Stimulated activated memory B cell treated with anti-CD40 and anti-IgM and Interleukin-4, amounts not matched to agents 10 μg/mL and 1 μg/mL and 100 μg/mL, for 72 hours (primary cell): ENCODE data around the gene GDPD5.

Source experiments
- ATAC-seq: fragments of 150-1000 bp; cut with Tn5 transposase; 2 replicates; pipeline ENCODE4 v1.10.0; 2021
- H3K27ac Mint-ChIP-seq: one replicate; pipeline ENCODE4 v1.8.0; 2022; ENCODE audit warnings: mild to moderate bottlenecking, mixed read lengths
- H3K27me3 Mint-ChIP-seq: one replicate; pipeline ENCODE4 v1.8.0; 2022; ENCODE audit warnings: mixed read lengths
- H3K36me3 Mint-ChIP-seq: one replicate; pipeline ENCODE4 v1.8.0; 2022; ENCODE audit warnings: mixed read lengths
- H3K4me1 Mint-ChIP-seq: one replicate; pipeline ENCODE4 v1.8.0; 2022; ENCODE audit warnings: mixed read lengths
- H3K4me3 Mint-ChIP-seq: one replicate; pipeline ENCODE4 v1.8.0; 2022; ENCODE audit warnings: mild to moderate bottlenecking, moderate library complexity, mixed read lengths
- H3K9me3 Mint-ChIP-seq: one replicate; pipeline ENCODE4 v1.8.0; 2022; ENCODE audit warnings: mixed read lengths

Gene GDPD5

DNA sequence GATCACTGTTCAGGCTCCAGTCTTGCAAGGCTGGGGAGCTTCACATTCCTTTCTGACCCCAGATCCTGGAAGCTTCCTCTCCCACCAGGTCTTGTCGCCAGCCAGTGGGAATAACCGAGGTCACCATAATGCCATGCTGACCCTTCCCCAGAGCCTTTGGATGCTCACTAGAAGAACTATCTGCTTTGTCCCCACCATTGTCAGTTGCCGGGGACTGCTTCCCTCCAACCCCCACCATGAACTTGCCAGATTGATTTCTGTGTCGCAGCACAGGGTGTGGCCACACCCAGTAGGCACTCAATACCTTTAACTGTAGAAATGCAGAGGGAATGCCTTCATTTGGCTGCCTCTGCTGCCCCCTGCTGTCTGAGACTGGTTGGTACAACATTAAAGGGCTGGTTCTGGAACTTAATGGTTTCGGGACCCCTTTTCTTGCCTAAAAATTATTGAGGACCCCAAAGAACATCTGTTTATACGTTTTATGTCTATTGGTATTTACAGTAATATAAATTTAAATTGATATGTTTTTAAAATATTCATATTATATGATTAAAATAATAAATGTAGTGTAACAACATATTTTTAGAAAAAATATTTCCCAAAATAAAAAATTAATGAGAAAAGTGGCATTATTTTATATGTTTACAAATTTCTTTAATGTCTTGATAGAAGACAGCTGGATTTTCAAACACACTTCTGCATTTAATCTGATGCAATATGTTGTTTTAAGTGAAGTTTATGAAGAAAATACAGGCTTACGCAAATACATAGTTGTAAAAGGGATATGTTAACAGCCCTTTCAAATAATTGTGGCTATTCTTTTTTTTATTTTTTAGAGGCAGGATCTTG lies 6.7 kb upstream of the GDPD5 start:
- Mint-ChIP-seq H3K27me3 (peaks cover 12% of the 10 kb centered on the region), H3K36me3 (no peaks in the 10 kb centered on the region), H3K9me3 (no peaks in the 10 kb centered on the region), H3K27ac (no peak overlapping the region), H3K4me1 (peaks cover 47% of the 10 kb centered on the region), H3K4me3 (no peak overlapping the region)
- ATAC-seq, result peak; percentile 63

- ATAC-seq, result no peak
- Mint-ChIP-seq H3K4me1 (peaks cover 36% of the 10 kb centered on the region), H3K4me3 (no peak overlapping the region), H3K27ac (no peak overlapping the region), H3K36me3 (no peaks in the 10 kb centered on the region), H3K9me3 (no peaks in the 10 kb centered on the region), H3K27me3 (peaks cover 9% of the 10 kb centered on the region)
Measured at GRCh38 chr11:75531325-75531724, 5.6 kb upstream of the GDPD5 start.

- peaks cover 1% of the 10 kb centered on the region for H3K27me3 Mint-ChIP-seq
- H3K27ac Mint-ChIP-seq, result peak overlapping the region; percentile 3
- no peak for ATAC-seq
- no peak overlapping the region for H3K4me3 Mint-ChIP-seq
- H3K36me3 Mint-ChIP-seq, result no peaks in the 10 kb centered on the region
- no peaks in the 10 kb centered on the region for H3K9me3 Mint-ChIP-seq
- peaks cover 31% of the 10 kb centered on the region for H3K4me1 Mint-ChIP-seq
Measured at GRCh38 chr11:75530577-75530976, 4.8 kb upstream of the GDPD5 start.

GRCh38 chr11:75527938-75528735 lies 2.4 kb upstream of the GDPD5 start:
- H3K27ac Mint-ChIP-seq, result no peak overlapping the region
- H3K4me3 Mint-ChIP-seq, result no peak overlapping the region
- peaks cover 43% of the 10 kb centered on the region for H3K4me1 Mint-ChIP-seq
- no peaks in the 10 kb centered on the region for H3K27me3 Mint-ChIP-seq
- H3K36me3 Mint-ChIP-seq, result no peaks in the 10 kb centered on the region
- H3K9me3 Mint-ChIP-seq, result no peaks in the 10 kb centered on the region
- ATAC-seq, result no peak

DNA sequence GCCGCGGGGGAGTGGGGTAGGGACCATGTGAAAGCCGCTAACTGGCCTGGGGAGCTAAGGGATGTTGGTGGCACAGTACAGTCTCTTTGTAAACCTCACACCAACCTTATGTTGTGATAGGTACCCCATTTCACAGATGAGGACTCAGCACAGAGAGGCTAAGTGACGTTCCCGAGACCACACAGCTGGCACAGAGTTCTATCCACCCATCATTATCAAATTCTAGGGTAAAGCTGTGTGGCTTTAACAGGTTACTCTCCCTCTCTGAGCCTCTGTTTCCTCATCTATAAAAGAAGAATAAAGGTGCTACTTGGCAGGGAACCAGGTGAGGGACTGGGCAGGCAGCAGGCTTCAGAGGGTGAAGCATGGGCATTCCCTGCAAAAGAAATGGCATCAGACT lies 1.4 kb upstream of the GDPD5 start:
- Mint-ChIP-seq H3K9me3 (no peaks in the 10 kb centered on the region), H3K36me3 (no peaks in the 10 kb centered on the region), H3K27me3 (no peaks in the 10 kb centered on the region), H3K4me3 (peak overlapping the region; percentile 82), H3K27ac (no peak overlapping the region), H3K4me1 (peaks cover 50% of the 10 kb centered on the region)
- ATAC-seq, result no peak

GRCh38 chr11:75526192-75526541 lies 426 bp upstream of the GDPD5 start:
- no peaks in the 10 kb centered on the region for H3K36me3 Mint-ChIP-seq
- no peaks in the 10 kb centered on the region for H3K9me3 Mint-ChIP-seq
- H3K27ac Mint-ChIP-seq, result no peak overlapping the region
- ATAC-seq, result no peak
- H3K27me3 Mint-ChIP-seq, result no peaks in the 10 kb centered on the region
- H3K4me1 Mint-ChIP-seq, result peaks cover 48% of the 10 kb centered on the region
- peak overlapping the region; percentile 82 for H3K4me3 Mint-ChIP-seq

- no peaks in the 10 kb centered on the region for H3K36me3 Mint-ChIP-seq
- no peaks in the 10 kb centered on the region for H3K27me3 Mint-ChIP-seq
- peak overlapping the region; percentile 81 for H3K4me3 Mint-ChIP-seq
- no peaks in the 10 kb centered on the region for H3K9me3 Mint-ChIP-seq
- H3K4me1 Mint-ChIP-seq, result peaks cover 46% of the 10 kb centered on the region
- H3K27ac Mint-ChIP-seq, result no peak overlapping the region
- ATAC-seq, result no peak
Measured at GRCh38 chr11:75524665-75525432, 892 bp downstream of the GDPD5 start.

DNA sequence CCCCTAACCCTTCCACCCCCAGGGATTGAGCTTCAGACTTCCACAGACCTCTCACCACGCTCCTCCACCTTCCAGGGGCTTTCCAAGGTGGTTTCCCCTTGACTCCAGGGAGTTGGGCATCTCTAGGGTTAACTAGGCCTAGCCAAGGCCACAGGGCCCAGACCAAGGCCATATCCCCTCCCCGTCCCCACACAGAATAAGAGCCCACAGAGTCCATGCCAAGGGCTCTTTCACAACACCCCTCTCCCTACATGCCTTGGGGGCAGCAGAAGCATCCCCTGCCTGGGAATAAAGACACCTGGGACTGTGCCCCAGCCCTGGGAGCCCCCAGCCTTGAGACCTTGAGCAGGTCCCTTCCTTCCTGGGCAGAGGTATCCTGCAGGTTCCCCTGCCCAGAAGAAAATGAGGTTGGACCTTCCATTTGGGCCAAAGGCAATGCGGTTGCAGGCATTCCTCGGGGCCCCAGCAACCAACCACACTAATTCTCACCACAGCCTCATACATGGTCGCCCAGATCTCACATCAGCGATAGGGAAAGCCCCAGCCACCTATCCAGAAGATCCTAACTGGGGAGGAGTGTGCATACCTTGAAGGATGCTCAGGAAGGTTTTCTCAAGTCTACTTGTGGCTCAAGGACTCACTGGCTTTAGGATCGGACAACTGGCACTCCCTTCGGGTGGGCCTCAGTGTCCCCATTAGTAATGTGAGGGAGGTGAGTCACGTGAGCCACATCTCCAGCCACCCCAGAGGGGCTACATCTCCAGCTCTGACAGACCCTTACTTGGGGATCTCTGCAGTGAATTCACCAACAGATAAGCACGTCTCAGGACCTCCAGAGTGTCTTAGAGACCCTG lies 1.7 kb downstream of the GDPD5 start:
- Mint-ChIP-seq H3K9me3 (no peaks in the 10 kb centered on the region), H3K36me3 (no peaks in the 10 kb centered on the region), H3K4me1 (peaks cover 54% of the 10 kb centered on the region), H3K4me3 (peak overlapping the region; percentile 81), H3K27me3 (no peaks in the 10 kb centered on the region), H3K27ac (peak overlapping the region; percentile 82)
- ATAC-seq, result no peak

DNA sequence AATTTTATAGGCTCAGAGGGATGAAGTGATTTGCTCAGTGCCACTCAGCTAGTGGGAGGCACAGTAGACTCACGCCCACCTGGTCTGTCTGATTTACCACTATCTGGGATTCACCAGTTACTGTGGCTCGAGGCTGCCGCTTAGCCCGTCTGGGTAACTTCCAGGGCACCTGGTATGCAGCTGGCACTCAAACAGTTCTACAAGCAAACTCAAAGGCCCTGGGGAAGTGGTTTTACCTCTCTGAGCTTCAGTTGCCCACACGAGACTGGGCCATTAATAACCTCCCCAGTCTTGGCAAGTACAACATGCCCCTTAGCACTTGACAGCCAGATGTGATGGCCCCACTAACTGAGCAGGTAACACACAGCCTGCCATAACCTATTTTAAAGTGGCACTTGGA lies 2.6 kb downstream of the GDPD5 start:
- Mint-ChIP-seq H3K36me3 (no peaks in the 10 kb centered on the region), H3K27me3 (no peaks in the 10 kb centered on the region), H3K4me1 (peaks cover 54% of the 10 kb centered on the region), H3K27ac (peak overlapping the region; percentile 82), H3K9me3 (no peaks in the 10 kb centered on the region), H3K4me3 (peak overlapping the region; percentile 81)
- peak; percentile 55 for ATAC-seq

DNA sequence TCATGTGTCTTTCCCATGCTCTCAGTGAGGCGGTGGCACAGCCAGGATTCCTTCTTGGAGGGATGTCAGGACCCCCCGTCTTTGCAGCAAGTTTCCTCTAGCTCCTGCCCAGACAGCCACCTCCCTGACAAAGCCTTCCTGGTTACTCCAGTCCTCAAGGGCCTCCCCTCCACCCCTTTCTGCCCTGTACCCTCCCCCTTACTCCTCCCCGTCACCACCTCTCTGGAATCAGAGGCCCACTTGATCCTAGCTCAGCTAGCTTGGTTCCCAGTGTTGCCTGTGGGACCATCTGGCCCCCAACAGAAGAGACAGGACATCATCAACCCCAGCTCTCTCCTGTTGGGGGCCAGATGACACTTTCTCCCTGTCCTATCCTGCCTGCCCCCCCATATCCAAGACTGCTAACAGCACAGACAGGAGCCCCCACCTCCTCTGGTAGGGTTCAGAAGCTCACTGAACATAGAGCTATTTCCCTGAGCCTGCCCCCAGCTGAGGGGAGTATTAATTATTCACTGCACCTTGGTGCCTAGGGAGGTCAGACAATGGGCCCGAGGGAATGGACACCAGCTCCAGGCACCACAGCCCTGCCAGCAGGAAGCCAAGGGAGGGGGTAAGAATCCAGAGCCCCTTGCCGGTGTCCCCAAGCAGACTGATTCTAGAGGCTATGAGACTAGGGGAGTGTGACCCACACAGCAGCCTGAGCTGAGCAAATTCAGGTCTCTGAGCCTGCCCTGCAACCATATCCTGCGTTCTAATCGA lies 3.3 kb downstream of the GDPD5 start:
- no peak for ATAC-seq
- no peaks in the 10 kb centered on the region for H3K36me3 Mint-ChIP-seq
- H3K27me3 Mint-ChIP-seq, result no peaks in the 10 kb centered on the region
- H3K9me3 Mint-ChIP-seq, result no peaks in the 10 kb centered on the region
- H3K4me3 Mint-ChIP-seq, result no peak overlapping the region
- peak overlapping the region; percentile 82 for H3K27ac Mint-ChIP-seq
- H3K4me1 Mint-ChIP-seq, result peaks cover 61% of the 10 kb centered on the region

DNA sequence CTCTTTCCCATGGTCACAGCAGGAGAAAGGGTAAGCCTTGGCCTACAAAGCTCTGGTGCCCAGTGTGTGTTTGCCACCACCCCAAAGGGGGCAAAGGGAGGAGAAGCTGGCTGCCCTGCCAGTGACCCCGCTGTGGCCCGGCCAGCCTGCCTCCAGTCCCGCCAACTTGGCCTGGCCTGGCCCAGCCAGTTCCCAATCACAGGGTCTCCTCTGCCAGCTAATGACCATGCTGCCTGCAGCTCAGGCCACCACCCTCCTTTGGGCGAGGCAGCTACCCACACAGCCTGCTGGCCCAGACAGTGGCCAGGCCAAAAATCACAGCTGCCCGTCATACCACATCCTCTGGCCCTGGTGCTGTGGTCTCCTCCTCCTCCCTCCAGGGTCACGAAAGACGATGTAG lies 5.1 kb downstream of the GDPD5 start:
- Mint-ChIP-seq H3K27ac (peak overlapping the region; percentile 82), H3K4me1 (peaks cover 79% of the 10 kb centered on the region), H3K9me3 (no peaks in the 10 kb centered on the region), H3K4me3 (no peak overlapping the region), H3K27me3 (no peaks in the 10 kb centered on the region), H3K36me3 (no peaks in the 10 kb centered on the region)
- ATAC-seq, result no peak

DNA sequence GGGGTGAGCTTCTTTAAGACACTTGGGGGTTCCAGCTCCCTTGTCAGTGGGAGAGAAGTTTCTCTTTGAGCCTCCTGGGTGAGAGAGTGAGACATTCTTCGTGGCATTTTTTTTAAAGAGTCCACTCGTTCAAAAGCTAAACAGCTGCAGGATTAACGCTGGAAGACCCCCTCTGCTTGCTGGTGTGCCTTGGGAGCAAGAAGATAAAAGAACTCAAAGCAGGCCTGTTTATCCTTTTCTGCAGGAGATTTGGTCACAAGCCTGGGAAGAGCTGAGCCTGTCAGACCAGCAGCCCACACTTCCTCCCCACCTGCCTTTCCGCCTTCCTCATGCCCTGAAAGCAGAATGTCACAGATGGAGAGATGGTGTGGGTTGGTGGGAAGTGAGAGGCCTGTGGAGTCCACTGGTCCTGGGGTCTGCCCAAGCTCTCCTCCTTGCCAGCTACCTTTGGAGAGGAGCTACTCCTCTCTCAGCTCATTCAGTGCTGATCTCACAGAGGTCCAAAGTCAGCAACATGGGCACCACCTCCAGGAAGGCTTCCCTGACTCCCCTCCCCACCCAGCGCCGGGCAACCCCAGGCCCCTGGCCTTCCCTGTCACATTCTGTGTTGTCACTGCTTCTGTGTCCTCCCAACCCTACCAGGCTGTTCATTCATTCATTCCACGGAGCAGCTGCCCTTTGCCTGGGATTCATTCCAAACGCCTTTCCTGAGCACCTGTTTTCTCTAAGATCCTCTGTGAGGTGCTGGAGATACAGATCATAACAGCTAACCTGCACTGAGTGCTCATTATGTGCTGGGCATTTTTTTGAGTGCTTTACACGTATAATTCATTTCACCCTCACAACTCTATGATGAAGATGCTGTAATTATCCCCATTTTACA lies 6.7 kb downstream of the GDPD5 start:
- peak overlapping the region; percentile 82 for H3K27ac Mint-ChIP-seq
- no peaks in the 10 kb centered on the region for H3K27me3 Mint-ChIP-seq

GRCh38 chr11:75518204-75518549 lies 7.6 kb downstream of the GDPD5 start:
- no peaks in the 10 kb centered on the region for H3K27me3 Mint-ChIP-seq
- no peaks in the 10 kb centered on the region for H3K9me3 Mint-ChIP-seq
- no peak for ATAC-seq
- peaks cover 85% of the 10 kb centered on the region for H3K4me1 Mint-ChIP-seq
- H3K4me3 Mint-ChIP-seq, result no peak overlapping the region
- no peaks in the 10 kb centered on the region for H3K36me3 Mint-ChIP-seq
- peak overlapping the region; percentile 82 for H3K27ac Mint-ChIP-seq

More for the DNA sequence above, 6.7 kb downstream of the GDPD5 start:
- Mint-ChIP-seq H3K4me1 (peaks cover 85% of the 10 kb centered on the region), H3K9me3 (no peaks in the 10 kb centered on the region), H3K4me3 (no peak overlapping the region), H3K36me3 (no peaks in the 10 kb centered on the region)
- no peak for ATAC-seq
